Activated T-helper 1 cell treated with anti-CD3 and anti-CD28 coated beads, Interleukin-2, amount 50 U/mL, for 16 hours (primary cell): ENCODE measurements around the gene GPR137B.
"Not testable (repeated sequence)": the region's sequence is repeated elsewhere in the genome, so short reads cannot be mapped to it uniquely, and the experiment has no call there.

Source experiments
- DNase-seq, 2 donors: peaks; one replicate each; pipeline ENCODE4 v3.0.0-alpha.2; 2020; ENCODE audit warnings: low read depth in 1 of 2, low spot score in 1 of 2

Gene GPR137B

DNA sequence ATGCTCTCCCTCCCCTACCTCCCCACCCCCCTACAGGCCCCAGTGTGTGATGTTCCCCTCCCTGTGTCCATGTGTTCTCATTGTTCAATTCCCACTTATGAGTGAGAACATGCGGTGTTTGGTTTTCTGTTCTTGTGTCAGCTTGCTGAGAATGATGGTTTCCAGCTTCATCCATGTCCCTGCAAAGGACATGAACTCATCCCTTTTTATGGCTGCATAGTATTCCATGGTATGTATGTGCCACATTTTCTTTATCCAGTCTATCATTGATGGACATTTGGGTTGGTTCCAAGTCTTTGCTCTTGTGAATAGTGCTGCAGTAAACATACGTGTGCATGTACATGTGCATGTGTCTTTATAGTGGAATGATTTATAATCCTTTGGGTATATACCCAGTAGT, 44.1 kb downstream of the GPR137B start:
- not testable (repeated sequence) for DNase-seq

DNA sequence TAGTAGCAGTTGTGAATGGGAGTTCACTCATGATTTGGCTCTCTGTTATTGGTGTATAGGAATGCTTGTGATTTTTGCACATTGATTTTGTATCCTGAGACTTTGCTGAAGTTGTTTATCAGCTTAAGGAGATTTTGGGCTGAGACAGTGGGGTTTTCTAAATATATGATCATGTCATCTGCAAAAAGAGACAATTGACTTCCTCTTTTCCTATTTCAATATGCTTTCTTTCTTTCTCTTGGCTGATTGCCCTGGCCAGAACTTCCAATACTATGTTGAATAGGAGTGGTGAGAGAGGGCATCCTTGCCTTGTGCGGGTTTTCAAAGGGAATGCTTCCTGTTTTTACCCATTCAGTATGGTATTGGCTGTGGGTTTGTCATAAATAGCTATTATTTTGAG, 45.7 kb downstream of the GPR137B start:
- DNase-seq = not testable (repeated sequence)

DNA sequence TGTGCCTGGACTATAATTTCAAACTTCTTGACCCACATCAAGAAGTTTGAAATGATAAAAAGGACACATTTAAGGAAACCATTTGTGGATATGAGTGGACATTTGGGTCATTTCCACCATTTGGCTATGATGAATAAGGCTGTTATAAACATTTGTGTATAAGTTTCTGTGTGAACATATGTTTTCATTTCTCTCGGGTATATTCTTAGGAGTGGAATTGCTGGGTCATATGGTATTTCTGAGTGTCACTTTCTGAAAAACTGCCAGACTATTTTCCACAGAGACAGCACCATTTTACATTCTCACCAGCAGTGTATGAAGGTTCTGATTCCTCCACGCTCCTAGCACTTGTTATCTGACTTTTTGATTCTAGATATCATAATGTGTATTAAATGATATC, 50.8 kb downstream of the GPR137B start:
- no peak for DNase-seq

DNA sequence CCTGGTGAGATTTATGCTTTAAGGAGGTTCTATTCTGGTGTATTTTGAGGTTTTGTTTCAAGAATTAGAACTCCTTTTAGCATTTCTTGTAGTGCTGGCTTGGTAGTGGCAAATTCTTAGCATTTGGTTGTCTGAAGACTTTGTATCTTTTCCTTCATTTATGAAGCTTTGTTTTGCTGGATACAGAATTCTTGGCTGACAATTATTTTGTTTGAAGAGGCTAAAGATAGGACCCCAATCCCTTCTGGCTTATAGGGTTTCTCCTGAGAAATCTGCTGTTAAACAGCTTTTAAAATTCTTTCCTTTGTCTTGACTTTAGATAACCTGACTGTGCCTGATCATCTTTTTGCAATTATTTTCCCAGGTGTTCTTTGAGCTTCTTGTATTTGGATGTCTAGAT, 58.6 kb downstream of the GPR137B start:
- no peak for DNase-seq

DNA sequence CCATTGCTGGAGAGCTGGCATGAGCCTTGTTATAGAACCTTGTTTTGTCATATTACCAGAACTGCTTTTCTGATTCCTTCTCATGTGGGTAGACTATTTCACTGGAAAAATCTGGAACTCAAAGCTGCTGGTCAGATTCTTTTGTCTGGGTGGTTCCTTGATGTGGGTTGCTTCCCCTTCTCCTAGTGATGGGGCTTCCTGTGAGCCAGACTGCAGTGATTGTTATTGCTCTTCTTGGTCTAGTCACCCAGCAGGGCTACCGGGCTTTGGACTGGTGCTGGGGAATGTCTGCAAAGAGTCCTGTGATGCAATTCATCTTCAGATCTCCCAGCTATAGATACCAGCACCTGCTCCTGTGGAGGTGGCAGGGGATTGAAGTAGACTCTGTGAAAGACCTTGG, 59.4 kb downstream of the GPR137B start:
- no peak for DNase-seq

DNA sequence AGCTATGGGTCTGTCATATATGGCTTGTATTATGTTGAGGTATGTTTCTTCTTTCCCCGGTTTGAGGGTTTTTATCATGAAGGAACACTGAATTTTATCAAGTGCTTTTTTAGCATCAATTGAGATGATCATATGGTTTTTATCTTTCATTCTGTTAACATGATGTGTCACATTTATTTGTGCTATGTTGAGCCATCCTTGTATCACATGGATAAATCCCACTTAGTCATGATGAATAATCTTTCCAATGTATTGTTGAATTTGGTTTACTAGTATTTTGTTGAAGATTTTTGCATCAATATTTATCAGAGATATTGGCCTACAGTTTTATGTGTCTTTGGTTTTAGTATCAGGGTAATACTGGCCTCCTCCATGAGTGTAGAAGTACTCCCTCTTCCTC, 61.7 kb downstream of the GPR137B start:
- no peak for DNase-seq

DNA sequence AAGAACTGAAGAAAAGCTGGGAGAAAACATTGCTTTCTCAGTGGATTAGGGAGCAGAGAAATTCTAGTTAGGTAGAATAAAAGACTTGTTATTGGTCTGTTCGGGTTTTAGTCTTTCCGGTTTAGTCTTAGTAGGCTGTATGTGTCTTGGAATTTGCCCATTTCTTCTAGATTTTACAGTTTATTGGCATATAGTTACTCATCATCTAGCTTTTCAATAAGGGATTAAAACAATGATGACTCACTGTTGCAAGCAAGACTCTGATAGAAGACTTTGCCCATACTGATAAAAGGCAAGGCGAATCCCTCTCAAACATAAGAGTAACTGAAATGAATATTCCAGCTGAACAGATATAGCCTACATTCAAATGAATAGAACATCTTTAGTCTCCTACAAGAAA, 62.3 kb downstream of the GPR137B start:
- no peak for DNase-seq

DNA sequence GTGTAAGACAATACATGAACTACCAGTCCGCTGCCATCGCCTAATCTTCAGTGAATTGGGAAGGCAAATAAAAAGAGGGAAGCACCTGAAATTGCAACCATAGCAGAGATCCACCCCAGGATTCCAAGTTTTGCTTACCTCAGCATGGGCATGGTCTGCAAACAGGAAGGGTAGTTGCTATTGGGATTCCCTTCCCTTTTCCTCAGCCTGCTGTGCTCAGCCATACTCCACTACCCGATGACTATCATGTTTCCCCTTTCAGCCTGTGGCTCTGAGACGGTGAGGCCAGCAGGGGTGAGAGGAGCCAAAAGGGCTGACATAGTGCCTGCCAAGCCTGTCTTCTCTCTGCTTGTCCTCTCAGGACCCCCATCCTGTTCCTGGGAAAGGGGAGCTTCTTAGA, 64.2 kb downstream of the GPR137B start:
- DNase-seq = no peak

DNA sequence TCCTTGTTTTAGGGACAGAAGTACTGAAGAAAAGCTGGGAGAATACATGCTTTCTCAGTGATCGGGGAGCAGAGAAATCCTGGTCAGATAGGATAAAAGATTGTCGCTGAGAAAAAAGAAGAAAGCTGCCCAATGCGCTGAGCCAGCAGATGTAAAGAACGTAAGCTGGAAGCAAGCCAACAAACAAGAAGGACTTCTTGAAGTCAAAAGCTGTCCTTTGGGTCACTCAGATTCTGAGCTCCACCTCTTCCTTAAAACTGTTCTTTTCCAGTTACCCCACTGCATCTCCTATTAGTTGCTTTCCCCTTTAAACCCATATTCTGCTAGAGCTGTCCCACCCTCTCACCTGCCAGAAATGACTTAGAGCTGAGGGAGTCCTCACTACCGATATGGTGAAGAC, 64.8 kb downstream of the GPR137B start:
- DNase-seq = no peak

DNA sequence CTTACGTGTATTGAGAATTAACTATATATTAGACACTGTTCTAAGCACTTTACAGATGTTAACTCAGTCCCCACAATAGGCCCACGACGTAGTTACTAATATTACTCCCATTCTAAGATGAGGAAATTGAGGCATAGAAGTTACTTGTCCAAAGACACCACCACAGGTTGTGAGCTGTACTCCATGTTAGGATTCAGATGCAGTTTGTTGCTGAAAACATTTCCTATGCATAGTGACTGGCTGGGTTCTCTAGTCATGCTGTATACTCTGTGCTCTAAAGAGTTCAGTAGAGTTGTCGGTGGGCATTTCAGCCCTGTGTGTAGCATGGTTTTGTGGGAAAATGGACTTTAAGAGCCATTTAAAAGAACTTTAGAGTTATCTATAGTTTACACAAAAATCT, 65.2 kb downstream of the GPR137B start:
- no peak for DNase-seq

DNA sequence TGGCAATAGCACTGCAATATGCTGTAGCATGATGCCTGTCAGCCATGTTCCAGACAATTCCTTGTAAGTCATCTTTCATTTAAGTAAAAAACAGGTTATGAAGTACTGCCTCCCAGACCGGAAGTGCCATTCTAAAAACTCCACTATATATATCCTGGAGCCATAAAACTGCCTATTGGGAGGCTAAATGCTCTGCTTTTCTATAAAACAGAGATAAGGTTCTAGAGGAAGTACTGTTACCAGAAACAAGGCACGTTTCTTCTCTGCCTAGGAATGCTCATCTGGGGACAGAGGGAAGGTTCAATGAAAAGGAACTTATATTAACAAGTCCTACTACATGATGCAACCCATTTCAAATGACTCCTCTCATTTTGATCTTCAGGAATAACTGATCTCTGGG, 66.8 kb downstream of the GPR137B start:
- DNase-seq = no peak

DNA sequence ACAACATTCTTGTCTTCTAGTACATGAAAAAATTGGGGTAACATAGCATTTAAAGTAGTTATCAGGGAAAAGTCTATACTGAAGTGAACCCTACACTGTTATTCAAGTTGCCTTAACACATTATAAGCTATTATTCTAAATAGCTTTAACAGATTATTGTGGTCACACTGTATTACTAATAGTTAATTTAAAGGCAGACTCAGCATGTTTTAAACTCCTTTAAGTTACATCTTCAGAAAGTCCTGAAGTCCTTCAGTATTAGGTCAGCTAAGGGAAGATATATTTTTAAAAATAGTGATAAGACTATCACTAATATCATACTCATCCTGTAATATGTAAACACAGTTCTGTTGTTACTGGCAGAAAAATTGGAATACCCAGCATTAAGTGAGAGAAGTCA, 67.4 kb downstream of the GPR137B start:
- no peak for DNase-seq

DNA sequence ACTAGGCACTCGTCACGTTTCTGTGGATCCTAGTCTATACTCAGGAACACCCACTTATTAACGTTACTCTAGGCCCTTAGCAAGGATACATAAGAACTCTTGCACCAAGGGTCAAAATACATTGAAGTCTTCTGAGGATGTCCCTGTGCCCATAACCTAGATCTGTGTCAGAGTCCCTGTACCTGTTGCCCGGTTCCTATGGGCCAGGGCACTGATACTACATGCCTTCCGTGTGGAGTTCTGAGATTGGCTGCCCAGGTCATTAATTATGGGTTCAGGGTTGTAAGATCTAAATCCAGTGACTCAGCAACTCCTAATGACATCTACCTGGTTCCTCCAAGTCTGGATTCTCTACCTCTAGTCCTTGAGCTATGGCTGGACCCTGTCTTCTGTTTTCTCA, 69.5 kb downstream of the GPR137B start:
- DNase-seq = no peak

DNA sequence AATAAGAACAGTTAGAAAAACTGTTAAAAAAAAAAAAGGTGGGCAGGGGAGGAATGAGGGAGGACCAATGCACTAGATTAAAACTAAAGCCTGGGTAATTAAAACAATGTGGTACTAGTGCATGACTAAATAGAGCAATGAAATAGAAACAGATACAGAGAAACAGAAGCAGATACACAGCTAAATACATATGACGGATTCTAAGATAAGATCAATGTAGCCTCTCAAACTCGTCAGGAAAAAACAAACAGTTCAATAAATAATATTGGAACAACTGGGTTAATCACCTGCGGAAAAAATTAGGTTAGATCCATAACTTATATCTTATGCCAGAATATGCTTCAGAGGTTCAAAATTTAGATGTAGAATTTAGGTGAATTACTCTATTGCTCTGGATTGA, 71.2 kb downstream of the GPR137B start:
- DNase-seq = no peak

DNA sequence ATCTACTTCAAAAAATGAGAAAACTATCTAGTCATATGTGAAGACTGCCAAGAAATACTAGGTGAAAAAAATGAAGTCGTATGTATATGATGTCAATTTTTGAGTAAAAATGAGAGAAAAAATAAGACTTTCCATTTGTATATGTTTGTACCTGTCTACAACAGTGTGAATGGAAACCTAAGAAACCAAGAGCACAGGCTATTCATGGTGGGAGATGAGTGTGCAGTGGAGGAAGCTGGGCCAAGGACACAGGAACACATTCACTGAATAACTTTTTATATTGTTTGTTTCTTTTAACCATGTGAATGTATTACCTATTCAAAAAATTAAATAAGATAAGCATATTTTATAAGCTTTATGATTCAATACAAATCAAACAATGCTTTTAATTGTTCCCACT, 72.4 kb downstream of the GPR137B start:
- no peak for DNase-seq

DNA sequence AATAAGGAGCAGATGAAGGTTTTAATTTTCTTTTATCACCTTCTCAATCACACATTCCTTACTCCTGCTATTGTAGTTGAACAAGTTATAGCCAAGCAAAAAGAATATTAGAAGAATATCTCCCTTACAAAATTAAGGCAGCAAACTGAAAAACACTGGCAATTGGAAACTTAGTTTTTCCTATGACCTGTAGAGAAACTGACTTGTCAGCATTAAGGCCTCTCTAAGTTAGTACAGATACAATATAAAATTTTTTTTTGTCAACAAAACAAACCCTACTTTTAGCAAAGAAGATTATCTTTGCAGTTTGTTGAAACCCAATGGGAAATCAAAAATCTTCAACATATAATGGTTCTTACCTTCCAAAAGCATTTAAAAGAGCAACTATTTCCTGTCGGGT, 78.1 kb downstream of the GPR137B start:
- DNase-seq = no peak

DNA sequence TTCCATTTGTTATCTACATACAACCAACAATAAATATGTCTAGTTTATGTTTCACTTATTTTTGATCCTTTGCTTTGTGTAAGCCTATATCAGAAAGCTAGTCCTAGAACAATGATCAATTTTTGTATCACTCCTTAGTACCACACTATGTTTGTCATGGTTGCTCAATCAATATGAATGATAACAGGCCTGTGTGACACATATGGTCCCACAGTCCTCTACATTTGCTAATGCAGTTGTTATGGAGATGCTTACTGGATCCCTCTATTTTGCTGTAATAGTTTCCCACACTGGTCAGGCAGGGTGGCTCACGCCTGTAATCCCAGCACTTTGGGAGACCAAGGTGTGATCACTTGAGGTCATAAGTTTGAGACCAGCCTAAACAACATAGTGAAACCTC, 80.3 kb downstream of the GPR137B start:
- DNase-seq = no peak

DNA sequence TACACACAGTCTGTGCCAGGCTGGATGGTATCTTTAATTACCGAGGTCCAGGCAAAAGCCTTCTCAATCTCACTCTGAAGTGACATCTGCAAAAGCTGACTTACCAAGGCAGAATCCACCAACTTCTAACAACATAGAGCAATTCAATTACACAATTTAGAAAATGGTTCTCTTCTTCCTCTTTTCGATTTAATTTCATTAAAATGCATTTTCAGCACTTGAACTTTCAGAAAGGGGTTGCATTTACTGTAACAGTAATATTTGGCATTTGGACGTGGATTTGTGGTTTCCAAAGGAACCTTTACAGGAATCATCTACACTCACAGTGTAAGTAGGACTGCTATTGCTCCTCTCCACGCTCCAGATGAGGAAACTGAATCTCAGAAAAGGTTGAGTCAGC, 86.1 kb downstream of the GPR137B start:
- DNase-seq = no peak

DNA sequence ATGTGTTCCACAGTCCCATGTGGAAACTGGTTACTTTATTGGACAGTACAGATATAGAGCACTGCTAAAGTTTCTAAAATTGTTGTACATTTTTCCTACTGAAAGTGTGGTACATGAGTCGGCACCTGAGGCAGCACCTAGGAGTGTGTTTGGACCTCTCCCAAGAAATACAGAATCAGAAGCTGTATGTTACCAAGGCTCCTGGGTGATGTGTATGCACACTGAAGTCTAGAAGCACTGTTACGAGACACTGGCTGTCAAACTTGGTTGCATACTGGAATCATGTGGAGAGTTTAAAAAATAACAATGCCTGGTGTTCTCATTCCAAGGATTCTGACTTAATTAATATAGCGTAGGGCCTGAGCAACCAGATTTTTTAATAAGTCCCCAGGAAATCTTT, 92.8 kb downstream of the GPR137B start:
- no peak for DNase-seq

DNA sequence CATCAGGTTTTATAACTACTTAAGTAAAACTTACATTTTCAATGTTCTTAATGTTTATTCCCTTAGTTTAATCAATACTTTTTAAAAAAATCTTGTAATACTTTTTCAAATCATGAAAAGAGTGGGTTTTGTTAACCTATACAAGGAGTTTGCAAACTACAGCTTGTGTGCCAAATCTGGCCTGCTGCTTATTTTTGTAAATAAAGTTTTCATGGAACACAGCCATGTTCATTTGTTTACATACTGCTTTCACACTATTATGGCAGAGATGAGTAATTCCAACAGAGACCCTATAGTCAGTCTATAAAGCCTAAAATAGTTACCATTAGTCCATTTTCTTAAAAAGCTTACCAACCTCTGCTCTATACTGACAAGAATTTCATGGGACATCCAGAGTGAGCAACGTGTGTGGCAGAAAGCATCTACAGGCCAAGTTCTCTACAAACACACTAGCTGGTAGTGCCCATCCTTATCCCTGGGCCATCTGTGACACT, 96.8 kb downstream of the GPR137B start:
- no peak for DNase-seq

DNA sequence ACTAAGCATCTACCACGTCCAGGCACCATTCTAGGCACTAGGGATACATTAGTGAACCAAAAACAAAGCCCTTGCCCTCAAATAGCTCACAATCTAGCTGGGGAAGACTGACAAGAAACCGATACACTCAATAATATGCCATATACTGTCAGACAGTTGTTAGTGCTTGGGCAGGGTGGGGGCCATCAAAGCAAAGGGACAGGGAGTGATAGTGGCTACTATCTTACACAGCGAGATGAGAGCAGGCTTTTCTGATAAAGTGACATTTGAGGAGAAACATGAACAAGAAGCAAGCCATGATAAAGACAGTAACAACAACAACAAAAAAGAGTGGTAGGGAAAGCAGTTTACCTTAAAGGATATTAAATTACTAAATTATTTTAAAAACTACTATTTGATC, 98.3 kb downstream of the GPR137B start:
- no peak for DNase-seq

DNA sequence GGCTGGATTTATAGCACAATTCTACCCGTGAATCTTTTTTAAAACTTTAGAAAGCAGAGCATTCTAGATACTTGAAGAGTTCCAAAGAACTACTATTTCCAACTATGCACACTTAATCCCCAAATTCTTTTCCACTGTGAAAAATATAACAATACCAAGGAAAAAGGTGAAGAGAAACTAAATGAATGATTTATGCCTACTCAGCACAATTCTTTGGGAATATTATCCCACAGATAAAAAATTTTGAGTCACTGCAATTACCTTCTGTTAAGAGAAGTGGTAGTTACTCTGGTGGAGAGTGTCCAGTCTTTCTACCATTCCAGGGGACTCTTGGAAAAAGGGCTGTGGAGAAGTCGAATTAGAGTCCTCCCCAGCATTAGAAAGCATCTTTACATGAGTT, 100.2 kb downstream of the GPR137B start:
- DNase-seq = no peak

DNA sequence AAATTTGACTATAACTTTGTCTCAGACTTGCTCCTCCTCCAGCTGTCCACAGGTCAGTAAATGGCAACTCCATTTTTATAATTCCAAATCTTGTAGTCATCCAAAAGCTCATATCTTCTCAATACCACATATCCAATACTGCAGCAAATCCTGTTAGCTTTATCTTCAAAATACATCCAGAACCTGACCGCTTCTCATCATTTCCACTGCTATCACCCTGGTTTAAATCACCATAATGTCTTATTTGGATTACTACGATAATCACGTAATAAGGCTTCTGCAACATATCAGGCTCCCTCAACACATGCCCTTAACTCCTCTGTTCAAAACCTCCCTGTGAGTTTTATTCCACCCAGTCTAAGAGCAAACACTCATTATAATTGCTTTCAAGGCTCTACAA, 104.9 kb downstream of the GPR137B start:
- no peak for DNase-seq

DNA sequence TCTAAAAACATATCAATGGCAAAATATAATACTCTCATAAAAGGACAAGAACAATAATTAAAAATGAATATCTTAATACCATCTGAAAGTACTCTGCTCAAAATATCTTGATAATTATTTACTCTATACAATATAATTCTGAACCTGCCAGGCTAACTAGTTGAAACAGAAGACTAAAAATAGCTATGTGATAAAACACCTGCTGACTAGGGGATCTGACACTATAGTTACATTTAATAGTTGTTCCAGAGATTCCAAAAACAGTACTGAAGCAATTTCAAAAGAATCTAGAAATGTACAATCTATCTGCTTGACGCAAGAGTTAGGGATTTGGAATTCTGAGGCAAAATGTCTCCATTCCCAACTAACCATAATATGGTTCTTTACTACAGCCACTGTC, 109.2 kb downstream of the GPR137B start:
- DNase-seq = no peak
